SU-DHL-6 (cell line): ENCODE measurements around the gene NCOA6.

Experiments used
- H2AFZ ChIP-seq: fragments of 200-600 bp; sonication (generic); 2 replicates; pipeline ENCODE4 v1.6.1; 2014; ENCODE audit warnings: low read depth, mild to moderate bottlenecking, moderate library complexity, mixed read lengths, antibody characterized with exemption, low read length; ENCODE audit not compliant: severe bottlenecking
- H3F3A ChIP-seq: fragments of 200-600 bp; shearing (Covaris generic); 2 replicates; pipeline ENCODE4 v1.6.0; 2016; ENCODE audit warnings: antibody characterized with exemption, mild to moderate bottlenecking; ENCODE audit not compliant: insufficient read depth
- H3K27ac ChIP-seq: fragments of 200-600 bp; sonication (generic); 2 replicates; pipeline ENCODE4 v1.5.1; 2016; ENCODE audit warnings: low read depth, mild to moderate bottlenecking, low read length, moderate library complexity, mixed read lengths
- H3K27me3 ChIP-seq: fragments of 200-600 bp; sonication (generic), shearing (Covaris generic); 2 replicates; pipeline ENCODE4 v1.6.0; 2014; ENCODE audit warnings: mild to moderate bottlenecking, low read length
- H3K36me3 ChIP-seq: fragments of 200-600 bp; sonication (generic); 2 replicates; pipeline ENCODE4 v1.6.1; 2014; ENCODE audit warnings: mild to moderate bottlenecking, low read length, mixed read lengths
- H3K4me2 ChIP-seq: fragments of 300-600, 200-600 bp; shearing (Covaris generic), sonication (generic); 2 replicates; pipeline ENCODE4 v1.6.0; 2014; ENCODE audit warnings: low read length, low read depth, mild to moderate bottlenecking; ENCODE audit not compliant: poor library complexity, severe bottlenecking
- H3K4me3 ChIP-seq: fragments of 200-600 bp; sonication (generic); 2 replicates; pipeline ENCODE4 v1.5.1; 2014; ENCODE audit warnings: antibody characterized with exemption, low read length, mild to moderate bottlenecking, mixed read lengths; ENCODE audit not compliant: insufficient read depth, poor library complexity, severe bottlenecking
- H3K79me2 ChIP-seq: fragments of 200-600 bp; sonication (generic); 2 replicates; pipeline ENCODE4 v1.6.1; 2014; ENCODE audit warnings: mild to moderate bottlenecking, low read length, moderate library complexity; ENCODE audit not compliant: insufficient read depth
- H3K9ac ChIP-seq: fragments of 200-600 bp; sonication (generic); 2 replicates; pipeline ENCODE4 v1.7.0; 2014; ENCODE audit warnings: mild to moderate bottlenecking, low read length
- H3K9me2 ChIP-seq: fragments of 200-600 bp; sonication (generic); replicated peaks from 2 replicates; pipeline ENCODE4 v1.6.1; 2014; ENCODE audit warnings: low read length; ENCODE audit not compliant: insufficient read depth
- H3K9me3 ChIP-seq: fragments of 200-600 bp; sonication (generic); 2 replicates; pipeline ENCODE4 v1.6.1; 2014; ENCODE audit warnings: low read length, mixed read lengths; ENCODE audit not compliant: insufficient read depth
- H4K20me1 ChIP-seq: fragments of 200-600 bp; sonication (generic); 2 replicates; pipeline ENCODE4 v1.6.1; 2014; ENCODE audit warnings: low read depth, mild to moderate bottlenecking, antibody characterized with exemption, low read length, moderate library complexity, mixed read lengths
- CTCF ChIP-seq: fragments of 200-600 bp; sonication (generic); IDR thresholded peaks from one replicate; pipeline ENCODE4 v1.5.1; 2017; ENCODE audit warnings: antibody characterized with exemption, mild to moderate bottlenecking, low read length, moderate library complexity; ENCODE audit not compliant: insufficient read depth, poor library complexity, severe bottlenecking
- EZH2phosphoT487 ChIP-seq: fragments of 200-600 bp; sonication (generic), shearing (Covaris generic); conservative IDR thresholded peaks from 2 replicates; pipeline ENCODE4 v1.6.1; 2018; ENCODE audit warnings: mild to moderate bottlenecking, antibody characterized with exemption, low read length, moderate library complexity, mixed read lengths

NCOA6 gene

GRCh38 chr20:34774449-34774848, 51.0 kb downstream of the NCOA6 start:
- Histone ChIP-seq H3K36me3 (0 out of 2 replicates have a peak, but pooled peaks cover 4% of the 10 kb centered on the region), H4K20me1 (no peaks in the 10 kb centered on the region), H3K9me2 (no peaks in the 10 kb centered on the region), H3K9me3 (no peaks in the 10 kb centered on the region), H3K4me2 (no peak overlapping the region), H3K4me3 (no peak overlapping the region), H3F3A (no peaks in the 10 kb centered on the region), H2AFZ (no peak overlapping the region), H3K27me3 (no peaks in the 10 kb centered on the region), H3K9ac (no peak overlapping the region), H3K79me2 (no peaks in the 10 kb centered on the region), H3K27ac (no peak overlapping the region)
- no peak for TF ChIP-seq EZH2phosphoT487
- no peak for TF ChIP-seq CTCF

GRCh38 chr20:34773726-34774125, 51.7 kb downstream of the NCOA6 start:
- TF ChIP-seq EZH2phosphoT487, result no peak
- no peak for TF ChIP-seq CTCF
- Histone ChIP-seq H3K4me2 (no peak overlapping the region), H2AFZ (no peak overlapping the region), H3K9ac (no peak overlapping the region), H3F3A (no peaks in the 10 kb centered on the region), H3K27me3 (no peaks in the 10 kb centered on the region), H3K9me2 (no peaks in the 10 kb centered on the region), H3K79me2 (no peaks in the 10 kb centered on the region), H3K4me3 (no peak overlapping the region), H3K36me3 (0 out of 2 replicates have a peak, but pooled peaks cover 4% of the 10 kb centered on the region), H3K9me3 (no peaks in the 10 kb centered on the region), H3K27ac (no peak overlapping the region), H4K20me1 (no peaks in the 10 kb centered on the region)

GRCh38 chr20:34772437-34772836, 53.0 kb downstream of the NCOA6 start:
- Histone ChIP-seq H3K4me2 (no peak overlapping the region), H3K9ac (no peak overlapping the region), H3F3A (no peaks in the 10 kb centered on the region), H3K36me3 (0 out of 2 replicates have a peak, but pooled peaks cover 4% of the 10 kb centered on the region), H3K27me3 (no peaks in the 10 kb centered on the region), H3K79me2 (no peaks in the 10 kb centered on the region), H2AFZ (no peak overlapping the region), H3K9me3 (no peaks in the 10 kb centered on the region), H3K4me3 (no peak overlapping the region), H3K9me2 (no peaks in the 10 kb centered on the region), H4K20me1 (no peaks in the 10 kb centered on the region; the same call in 1 of the 2 replicates), H3K27ac (no peak overlapping the region)
- TF ChIP-seq EZH2phosphoT487 (no peak), CTCF (no peak)
